Lung (tissue), 12 donors: ENCODE data around the gene NUP205. TPM values are rescaled to one million over a fixed set of nuclear protein-coding genes. Genes with fewer than 3 reads are reported as not detected.

Source experiments
- ATAC-seq: fragments of 200-7000 bp; cut with Tn5 transposase; one replicate; pipeline ENCODE4 v1.9.1; 2020; ENCODE audit warnings: moderate number of reproducible peaks; ENCODE audit not compliant: insufficient read depth, low FRiP score
- DNase-seq, 3 donors: peaks; one replicate each; pipeline ENCODE4 v3.0.0-alpha.2; 2013 to 2017
- H3K27ac ChIP-seq, 2 donors: one replicate each; pipeline ENCODE4 v1.5.1; 2013; ENCODE audit warnings: mild to moderate bottlenecking in 2 of 2, moderate library complexity in 2 of 2, control low read depth in 1 of 2, inconsistent platforms in 1 of 2, low read depth in 1 of 2, low read length in 1 of 2
- H3K27me3 ChIP-seq, 3 donors: one replicate each; pipeline ENCODE4 v1.5.1; 2013; ENCODE audit warnings: low read length in 2 of 3; ENCODE audit not compliant: control insufficient read depth in 3 of 3, insufficient read depth in 3 of 3
- H3K36me3 ChIP-seq, 4 donors: one replicate each; pipeline ENCODE4 v1.5.1; 2013; ENCODE audit warnings: low read length in 4 of 4, mild to moderate bottlenecking in 1 of 4, moderate library complexity in 1 of 4; ENCODE audit not compliant: control insufficient read depth in 4 of 4, insufficient read depth in 4 of 4
- H3K4me1 ChIP-seq, 5 donors: one replicate each; pipeline ENCODE4 v1.5.1; 2013; ENCODE audit warnings: low read length in 5 of 5, mild to moderate bottlenecking in 2 of 5, moderate library complexity in 1 of 5; ENCODE audit not compliant: control insufficient read depth in 5 of 5, insufficient read depth in 5 of 5
- H3K4me3 ChIP-seq: one replicate; pipeline ENCODE4 v1.5.1; 2013; ENCODE audit warnings: mild to moderate bottlenecking, control low read depth, moderate library complexity
- H3K9ac ChIP-seq, 2 donors: one replicate each; pipeline ENCODE4 v1.5.1; 2013; ENCODE audit warnings: low read length in 2 of 2, control low read depth in 1 of 2; ENCODE audit not compliant: insufficient read depth in 1 of 2
- H3K9me3 ChIP-seq, 4 donors: one replicate each; pipeline ENCODE4 v1.5.1; 2013; ENCODE audit warnings: low read length in 3 of 4, mild to moderate bottlenecking in 1 of 4, moderate library complexity in 1 of 4; ENCODE audit not compliant: control insufficient read depth in 4 of 4, insufficient read depth in 3 of 4
- WGBS, 2 donors: extraction: QIAGEN DNeasy Blood & Tissue Kit; methylation state at CpG; one replicate each; pipeline ENCODE4 v1.1.7; 2013; 5-methylcytosine and 5-hydroxymethylcytosine counted together
- polyA plus RNA-seq, 2 donors: library from polyadenylated mRNA; stranded (reverse); fragments of 200-250 nt; gene quantifications; one replicate each; pipeline ENCODE4 v1.2.1, GENCODE V29; 2013
- total RNA-seq, 2 donors: library from RNA; depleted of rRNA in 1 of 2; stranded (reverse); fragments of >200 nt in 1 of 2; gene quantifications; one replicate each; pipeline ENCODE4 v1.2.1, GENCODE V29; 2014 to 2021
- TF ChIP-seq, protein P1 (sequence below): IDR thresholded peaks from 2 replicates; pipeline ENCODE4 v1.5.1; 2012; ENCODE audit warnings: mild to moderate bottlenecking; ENCODE audit errors: control extremely low read depth, extremely low read depth
- donor health status: control.
- donor health status: control.
- donor health status: Bipolar disorder and iron deficiency.
- donor health status: healthy.
- donor health status: DM: yes; HTN: yes; CAD: no.

NUP205 gene
- total and polyA plus RNA-seq, 4 donors, result 23.1 to 41.2 (median 34.4) TPM

DNA sequence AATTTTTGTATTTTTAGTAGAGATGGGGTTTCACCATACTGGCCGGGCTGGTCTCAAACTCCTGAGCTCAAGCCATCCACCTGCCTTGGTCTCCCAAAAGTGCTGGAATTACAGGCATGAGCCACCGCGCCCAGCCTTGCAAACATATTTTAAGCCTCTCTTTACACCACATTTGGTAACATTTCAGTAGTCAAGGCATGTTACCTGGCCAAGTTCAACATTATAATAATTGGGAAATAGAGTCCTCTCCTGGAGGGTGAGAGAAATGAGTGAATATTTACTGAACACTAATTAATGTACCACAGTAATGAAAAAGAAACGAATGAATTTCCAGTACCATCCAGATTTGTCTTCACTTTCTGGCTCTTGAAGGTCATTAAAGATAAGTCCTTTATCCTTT lies 37.8 kb upstream of the NUP205 start:
- no peaks in the 10 kb centered on the region for H3K4me1 ChIP-seq
- no peaks in the 10 kb centered on the region for H3K36me3 ChIP-seq
- TF ChIP-seq, protein P1, sequence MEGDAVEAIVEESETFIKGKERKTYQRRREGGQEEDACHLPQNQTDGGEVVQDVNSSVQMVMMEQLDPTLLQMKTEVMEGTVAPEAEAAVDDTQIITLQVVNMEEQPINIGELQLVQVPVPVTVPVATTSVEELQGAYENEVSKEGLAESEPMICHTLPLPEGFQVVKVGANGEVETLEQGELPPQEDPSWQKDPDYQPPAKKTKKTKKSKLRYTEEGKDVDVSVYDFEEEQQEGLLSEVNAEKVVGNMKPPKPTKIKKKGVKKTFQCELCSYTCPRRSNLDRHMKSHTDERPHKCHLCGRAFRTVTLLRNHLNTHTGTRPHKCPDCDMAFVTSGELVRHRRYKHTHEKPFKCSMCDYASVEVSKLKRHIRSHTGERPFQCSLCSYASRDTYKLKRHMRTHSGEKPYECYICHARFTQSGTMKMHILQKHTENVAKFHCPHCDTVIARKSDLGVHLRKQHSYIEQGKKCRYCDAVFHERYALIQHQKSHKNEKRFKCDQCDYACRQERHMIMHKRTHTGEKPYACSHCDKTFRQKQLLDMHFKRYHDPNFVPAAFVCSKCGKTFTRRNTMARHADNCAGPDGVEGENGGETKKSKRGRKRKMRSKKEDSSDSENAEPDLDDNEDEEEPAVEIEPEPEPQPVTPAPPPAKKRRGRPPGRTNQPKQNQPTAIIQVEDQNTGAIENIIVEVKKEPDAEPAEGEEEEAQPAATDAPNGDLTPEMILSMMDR, result no peak
- H3K9ac ChIP-seq, result no peak overlapping the region
- H3K27ac ChIP-seq, result peak overlapping the region in 1 of 2 donors; percentile 40
- H3K4me3 ChIP-seq, result no peak overlapping the region
- no peaks in the 10 kb centered on the region for H3K27me3 ChIP-seq
- 73 to 91% methylated on average over 4 of the region's 4 CpGs for WGBS, 2 donors
- no peaks in the 10 kb centered on the region for H3K9me3 ChIP-seq
- no peak for DNase-seq
- no peak for ATAC-seq

DNA sequence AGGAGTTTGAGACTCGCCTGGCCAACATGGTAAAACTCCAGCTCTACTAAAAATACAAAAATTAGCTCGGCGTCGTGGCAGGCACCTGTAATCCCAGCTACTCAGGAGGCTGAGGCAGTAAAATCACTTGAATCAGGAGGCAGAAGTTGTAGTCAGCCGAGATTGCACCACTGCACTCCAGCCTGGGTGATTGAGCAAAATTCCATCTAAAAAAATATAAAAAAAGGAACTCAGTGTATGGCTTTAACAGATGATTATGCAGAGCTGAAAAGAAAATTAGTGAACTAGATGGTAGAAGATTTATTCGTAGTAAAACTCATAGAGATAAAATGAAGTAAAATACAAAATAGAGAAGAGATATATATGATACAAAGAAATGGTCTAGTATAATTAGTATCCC lies 35.2 kb upstream of the NUP205 start:
- ATAC-seq (no peak), DNase-seq (no peak)
- no peak overlapping the region for H3K4me3 ChIP-seq
- H3K9ac ChIP-seq, result no peak overlapping the region
- no peaks in the 10 kb centered on the region for H3K27me3 ChIP-seq
- TF ChIP-seq, protein P1, result no peak
- H3K27ac ChIP-seq, result no peak overlapping the region
- 88 to 94% methylated on average over 6 of the region's 6 CpGs for WGBS, 2 donors
- no peaks in the 10 kb centered on the region for H3K36me3 ChIP-seq
- no peaks in the 10 kb centered on the region for H3K9me3 ChIP-seq
- no peaks in the 10 kb centered on the region for H3K4me1 ChIP-seq

DNA sequence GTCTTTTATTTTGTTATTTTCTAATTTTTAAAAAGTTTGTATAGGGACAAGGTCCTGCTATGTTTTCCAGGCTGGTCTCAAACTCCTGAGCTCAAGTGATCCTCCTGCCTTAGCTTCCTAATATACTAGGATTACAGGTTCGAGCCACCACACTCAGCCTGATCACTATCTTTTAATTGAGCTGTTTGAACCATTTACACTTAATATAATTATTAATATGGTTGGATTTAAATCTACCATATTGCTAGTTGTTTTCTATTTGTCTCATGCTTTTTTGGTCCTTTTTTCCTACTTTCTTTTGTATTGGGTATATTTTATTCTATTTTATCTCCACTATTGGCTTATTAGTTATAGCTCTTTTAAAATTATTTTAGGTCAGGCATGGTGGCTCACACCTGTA lies 34.6 kb upstream of the NUP205 start:
- ATAC-seq (no peak), DNase-seq (no peak)
- Histone ChIP-seq H3K4me3 (no peak overlapping the region), H3K9me3 (no peaks in the 10 kb centered on the region), H3K4me1 (no peaks in the 10 kb centered on the region), H3K36me3 (no peaks in the 10 kb centered on the region), H3K9ac (no peak overlapping the region), H3K27ac (no peak overlapping the region), H3K27me3 (no peaks in the 10 kb centered on the region)
- 98 to 100% methylated on average over 1 of the region's 1 CpG for WGBS, 2 donors
- TF ChIP-seq, protein P1, result no peak

DNA sequence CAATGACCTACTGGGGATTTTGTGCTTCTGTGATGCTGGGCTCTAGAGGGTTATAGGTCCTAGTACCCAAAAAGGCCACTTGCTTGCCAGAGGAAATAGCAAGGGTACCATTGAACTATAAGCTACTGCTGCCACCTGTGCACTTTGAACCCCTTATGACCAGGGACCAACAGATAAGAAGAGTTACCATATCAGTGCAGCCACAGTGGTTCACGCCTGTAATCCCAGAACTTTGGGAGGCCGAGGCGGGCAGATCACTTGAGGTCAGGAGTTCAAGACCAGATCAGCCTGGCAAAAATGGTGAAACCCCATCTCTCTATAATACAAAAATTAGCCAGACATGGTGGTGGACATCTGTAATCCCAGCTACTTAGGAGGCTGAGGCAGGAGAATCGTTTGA lies 32.3 kb upstream of the NUP205 start:
- no peaks in the 10 kb centered on the region for H3K27me3 ChIP-seq
- no peaks in the 10 kb centered on the region for H3K9me3 ChIP-seq
- no peak overlapping the region for H3K9ac ChIP-seq
- DNase-seq (no peak), ATAC-seq (no peak)
- H3K4me3 ChIP-seq, result no peak overlapping the region
- H3K4me1 ChIP-seq, result no peaks in the 10 kb centered on the region
- 97 to 98% methylated on average over 4 of the region's 4 CpGs for WGBS, 2 donors
- H3K36me3 ChIP-seq, result no peaks in the 10 kb centered on the region
- TF ChIP-seq, protein P1, result no peak
- H3K27ac ChIP-seq, result no peak overlapping the region
